Neural progenitor cell (in vitro differentiated cells): ENCODE measurements around the gene CCNB1. TPM values are rescaled to one million over a fixed set of nuclear protein-coding genes. Genes with fewer than 3 reads are reported as not detected.
"Not testable (repeated sequence)": the region's sequence is repeated elsewhere in the genome, so short reads cannot be mapped to it uniquely, and the experiment has no call there.

Experiments
- DNase-seq: peaks from one replicate; pipeline ENCODE4 v3.0.0-alpha.2; 2016; ENCODE audit warnings: low spot score
- H2AFZ ChIP-seq: fragments of 200-600 bp; sonication (generic); replicated peaks from 2 replicates; pipeline ENCODE4 v1.6.1; 2016; ENCODE audit warnings: antibody characterized with exemption
- H3F3A ChIP-seq: fragments of 200-600 bp; sonication (generic); 2 replicates; pipeline ENCODE4 v1.6.1; 2016; ENCODE audit warnings: antibody characterized with exemption, low read depth
- H3K27ac ChIP-seq: fragments of 200-600 bp; sonication (generic); 2 replicates; pipeline ENCODE4 v1.5.1; 2016; ENCODE audit warnings: mild to moderate bottlenecking
- H3K27me3 ChIP-seq: fragments of 200-600 bp; sonication (generic); 2 replicates; pipeline ENCODE4 v1.6.1; 2016; ENCODE audit warnings: mild to moderate bottlenecking, moderate library complexity
- H3K36me3 ChIP-seq: fragments of 200-600 bp; sonication (generic); 2 replicates; pipeline ENCODE4 v1.5.1; 2016
- H3K4me1 ChIP-seq: fragments of 200-600 bp; sonication (generic); 2 replicates; pipeline ENCODE4 v1.6.1; 2016; ENCODE audit warnings: mixed run types
- H3K4me2 ChIP-seq: fragments of 200-600 bp; sonication (generic); 2 replicates; pipeline ENCODE4 v1.6.1; 2016
- H3K4me3 ChIP-seq: fragments of 200-600 bp; sonication (generic); 2 replicates; pipeline ENCODE4 v1.5.1; 2016
- H3K79me2 ChIP-seq: fragments of 200-600 bp; sonication (generic); 2 replicates; pipeline ENCODE4 v1.6.1; 2016; ENCODE audit warnings: low read depth
- H3K9ac ChIP-seq: fragments of 200-600 bp; sonication (generic); 2 replicates; pipeline ENCODE4 v1.6.1; 2016
- H3K9me3 ChIP-seq: fragments of 200-600 bp; sonication (generic); 2 replicates; pipeline ENCODE4 v1.5.1; 2016; ENCODE audit warnings: low read depth
- H4K20me1 ChIP-seq: fragments of 200-600 bp; sonication (generic); 2 replicates; pipeline ENCODE4 v1.6.1; 2016; ENCODE audit warnings: low read depth
- H3K27ac Mint-ChIP-seq: 3 replicates; pipeline ENCODE4 v1.8.0; 2021; ENCODE audit warnings: mixed read lengths
- H3K27me3 Mint-ChIP-seq: 2 replicates; pipeline ENCODE4 v1.8.0; 2022; ENCODE audit warnings: low read depth, mild to moderate bottlenecking, inconsistent platforms, moderate library complexity, mixed read lengths; ENCODE audit not compliant: insufficient read depth
- H3K36me3 Mint-ChIP-seq: 3 replicates; pipeline ENCODE4 v1.8.0; 2021; ENCODE audit warnings: mixed read lengths
- H3K4me1 Mint-ChIP-seq: 3 replicates; pipeline ENCODE4 v1.8.0; 2021; ENCODE audit warnings: mixed read lengths
- H3K4me3 Mint-ChIP-seq: 3 replicates; pipeline ENCODE4 v1.8.0; 2021; ENCODE audit warnings: mild to moderate bottlenecking, moderate library complexity, mixed read lengths
- H3K9me3 Mint-ChIP-seq: 3 replicates; pipeline ENCODE4 v1.8.0; 2020; ENCODE audit warnings: mixed read lengths
- CTCF ChIP-seq: fragments of 200-600 bp; sonication (generic); IDR thresholded peaks from 2 replicates; pipeline ENCODE4 v1.5.1; 2017; ENCODE audit warnings: antibody characterized with exemption, mild to moderate bottlenecking
- EZH2 ChIP-seq: fragments of 200-600 bp; sonication (generic); IDR thresholded peaks from 2 replicates; pipeline ENCODE4 v1.6.1; 2017; ENCODE audit warnings: antibody characterized with exemption, mild to moderate bottlenecking, moderate library complexity
- EZH2phosphoT487 ChIP-seq: fragments of 200-600 bp; sonication (generic); IDR thresholded peaks from 2 replicates; pipeline ENCODE4 v1.6.1; 2017; ENCODE audit warnings: antibody characterized with exemption
- total RNA-seq: library from RNA; depleted of rRNA; stranded (reverse); fragments of >200 nt; gene quantifications from 2 replicates; pipeline ENCODE4 v1.2.3, GENCODE V29; 2015; ENCODE audit warnings: low replicate concordance

CCNB1 gene
- total RNA-seq, 1 donor from 2014 or later = 408 TPM

GRCh38 chr5:69170969-69171368 lies 4.0 kb downstream of the CCNB1 start:
- TF ChIP-seq EZH2phosphoT487 (no peak), CTCF (no peak), EZH2 (no peak)
- H3K27ac ChIP-seq = no peak overlapping the region
- DNase-seq = no peak
- peaks cover 2% of the 10 kb centered on the region for H3K9me3 Mint-ChIP-seq
- peaks cover 69% of the 10 kb centered on the region for H3F3A ChIP-seq
- H3K4me1 Mint-ChIP-seq = peaks cover 36% of the 10 kb centered on the region
- H3K27ac Mint-ChIP-seq = no peak overlapping the region
- peaks cover 6% of the 10 kb centered on the region for H3K27me3 Mint-ChIP-seq
- H3K9ac ChIP-seq = no peak overlapping the region
- H3K9me3 ChIP-seq = no peaks in the 10 kb centered on the region
- H3K27me3 ChIP-seq = no peaks in the 10 kb centered on the region
- H2AFZ ChIP-seq = no peak overlapping the region
- H3K36me3 ChIP-seq = peaks cover 35% of the 10 kb centered on the region
- peaks cover 58% of the 10 kb centered on the region for H4K20me1 ChIP-seq
- peaks cover 71% of the 10 kb centered on the region for H3K79me2 ChIP-seq
- peaks cover 21% of the 10 kb centered on the region for H3K4me1 ChIP-seq
- H3K4me3 Mint-ChIP-seq = no peak overlapping the region
- peaks cover 49% of the 10 kb centered on the region for H3K36me3 Mint-ChIP-seq
- peak overlapping the region; percentile 1 for H3K4me3 ChIP-seq
- peak overlapping the region; percentile 89 for H3K4me2 ChIP-seq

GRCh38 chr5:69181659-69182293 lies 14.8 kb downstream of the CCNB1 start:
- H3K79me2 ChIP-seq, H3K9me3 Mint-ChIP-seq, H3K36me3 Mint-ChIP-seq, H3K4me1 Mint-ChIP-seq, H3K4me2 ChIP-seq, H3K27me3 ChIP-seq, H3K9ac ChIP-seq, H3K27ac ChIP-seq, H3K9me3 ChIP-seq, H3K4me1 ChIP-seq, H4K20me1 ChIP-seq, H3K27ac Mint-ChIP-seq, DNase-seq, H3K4me3 ChIP-seq, H2AFZ ChIP-seq, H3K4me3 Mint-ChIP-seq, H3K27me3 Mint-ChIP-seq: not testable (repeated sequence)
- Histone ChIP-seq H3K36me3 (peaks cover 18% of the 10 kb centered on the region), H3F3A (peaks cover 31% of the 10 kb centered on the region)

GRCh38 chr5:69184621-69185020 lies 17.7 kb downstream of the CCNB1 start:
- Histone ChIP-seq H3K27me3 (no peaks in the 10 kb centered on the region), H3K79me2 (peaks cover 10% of the 10 kb centered on the region), H2AFZ (no peak overlapping the region), H3K9me3 (no peaks in the 10 kb centered on the region), H4K20me1 (no peaks in the 10 kb centered on the region), H3K4me1 (no peaks in the 10 kb centered on the region), H3F3A (peaks cover 4% of the 10 kb centered on the region), H3K4me2 (no peak overlapping the region), H3K4me3 (no peak overlapping the region), H3K9ac (no peak overlapping the region), H3K27ac (no peak overlapping the region), H3K36me3 (no peaks in the 10 kb centered on the region)
- Mint-ChIP-seq H3K27ac (no peak overlapping the region), H3K4me3 (no peak overlapping the region), H3K36me3 (no peaks in the 10 kb centered on the region), H3K4me1 (peaks cover 9% of the 10 kb centered on the region), H3K27me3 (peaks cover 2% of the 10 kb centered on the region), H3K9me3 (no peaks in the 10 kb centered on the region)
- no peak for TF ChIP-seq CTCF
- TF ChIP-seq EZH2phosphoT487 = no peak
- no peak for TF ChIP-seq EZH2
- no peak for DNase-seq

GRCh38 chr5:69187342-69187741 lies 20.4 kb downstream of the CCNB1 start:
- peak overlapping the region; percentile 98 for H3K4me3 Mint-ChIP-seq
- H3K79me2 ChIP-seq = peaks cover 30% of the 10 kb centered on the region
- H3K27me3 ChIP-seq = no peaks in the 10 kb centered on the region
- peaks cover 14% of the 10 kb centered on the region for H3K4me1 Mint-ChIP-seq
- no peak for DNase-seq
- no peaks in the 10 kb centered on the region for H3K9me3 ChIP-seq
- H3K27ac ChIP-seq = no peak overlapping the region
- peaks cover 9% of the 10 kb centered on the region for H3K36me3 ChIP-seq
- H3F3A ChIP-seq = peaks cover 10% of the 10 kb centered on the region
- H3K27me3 Mint-ChIP-seq = peaks cover 2% of the 10 kb centered on the region
- H3K9me3 Mint-ChIP-seq = no peaks in the 10 kb centered on the region
- peaks cover 7% of the 10 kb centered on the region for H3K4me1 ChIP-seq
- no peak overlapping the region for H3K4me3 ChIP-seq
- no peak overlapping the region for H2AFZ ChIP-seq
- no peak overlapping the region for H3K27ac Mint-ChIP-seq
- peaks cover 4% of the 10 kb centered on the region for H3K36me3 Mint-ChIP-seq
- H3K9ac ChIP-seq = no peak overlapping the region
- H4K20me1 ChIP-seq = no peaks in the 10 kb centered on the region
- no peak for TF ChIP-seq CTCF
- TF ChIP-seq EZH2phosphoT487 = no peak
- TF ChIP-seq EZH2 = no peak
- H3K4me2 ChIP-seq = no peak overlapping the region
